Endothelial cell of umbilical vein (primary cell): ENCODE measurements around the gene RPP25L.

ENCODE experiments used
- CTCF ChIP-seq, 2 donors: IDR thresholded peaks; 1 replicate in 1 of 2; 2 replicates in 1 of 2; pipeline ENCODE4 v1.5.1; 2011; ENCODE audit warnings: low read length in 2 of 2, mild to moderate bottlenecking in 2 of 2, moderate library complexity in 2 of 2, control low read depth in 1 of 2, inconsistent platforms in 1 of 2, low read depth in 1 of 2; ENCODE audit not compliant: insufficient read depth in 1 of 2; ENCODE audit errors: extremely low read depth in 1 of 2
- EZH2 ChIP-seq: IDR thresholded peaks from 2 replicates; pipeline ENCODE4 v1.6.1; 2012; ENCODE audit warnings: borderline replicate concordance, low read depth, mild to moderate bottlenecking, moderate library complexity, low read length, inconsistent platforms; ENCODE audit not compliant: severe bottlenecking
- JUN ChIP-seq: IDR thresholded peaks from 2 replicates; pipeline ENCODE4 v1.6.1; 2011; ENCODE audit warnings: borderline replicate concordance, low read depth; ENCODE audit not compliant: insufficient read length, insufficient read depth
- MAX ChIP-seq: IDR thresholded peaks from 2 replicates; pipeline ENCODE4 v1.6.1; 2011; ENCODE audit not compliant: insufficient read depth, insufficient read length
- POLR2A ChIP-seq: IDR thresholded peaks from 2 replicates; pipeline ENCODE4 v1.6.1; 2012; ENCODE audit warnings: low read depth, mild to moderate bottlenecking, control low read depth, low read length
- POLR2AphosphoS5 ChIP-seq: IDR thresholded peaks from 2 replicates; pipeline ENCODE4 v1.6.1; 2012; ENCODE audit warnings: low read depth, mild to moderate bottlenecking, control low read depth, low read length, moderate library complexity; ENCODE audit not compliant: insufficient read depth

DNA sequence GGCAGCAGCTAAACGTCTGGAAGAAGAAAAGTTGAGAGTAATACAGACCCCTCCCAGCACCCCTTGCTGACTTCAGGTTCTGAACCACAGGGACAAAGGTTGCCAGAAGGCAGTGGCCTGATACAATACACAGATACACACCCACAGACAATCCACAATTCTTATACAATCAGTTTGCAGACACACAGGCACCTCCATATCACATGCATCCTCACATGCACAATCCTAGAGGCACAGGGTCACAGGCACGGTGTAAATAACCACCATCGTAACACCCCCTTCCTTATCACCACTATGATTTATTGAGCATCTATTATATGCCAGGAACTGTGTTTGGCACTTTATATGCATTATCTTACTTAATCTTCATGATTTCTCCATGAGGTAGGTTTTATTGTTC lies 30.6 kb downstream of the RPP25L start:
- TF ChIP-seq JUN (no peak), EZH2 (no peak), POLR2A (no peak), CTCF (IDR thresholded peaks at IDR 0.05; ENCODE audit: extremely low read depth in 1 of 2, insufficient read depth in 1 of 2, low read depth in 1 of 2, low read length in 2 of 2) (no peak), MAX (no peak), POLR2AphosphoS5 (no peak)
